NK-92 treated with Interleukin-12 subunit alpha and Interleukin-12 subunit beta, amount 100 ng/mL, for 24 hours (cell line): ENCODE measurements around the gene RNF13.

Experiments
- DNase-seq: peaks from one replicate; lab custom pipeline; 2025; lab: John Stamatoyannopoulos, UW

Gene RNF13

GRCh38 chr3:149812606-149813366 is at the start of gene RNF13:
TSS of gene RNF13 (plus strand) at chr3:149813215. CDS start at chr3:149846027, 32,812 bp downstream.
- peak; percentile 91 for DNase-seq

GRCh38 chr3:149763565-149764195 is 49.3 kb upstream of the RNF13 start:
- no peak for DNase-seq

GRCh38 chr3:149764302-149764701 is 48.7 kb upstream of the RNF13 start:
- no peak for DNase-seq

GRCh38 chr3:149765762-149766334 is 47.2 kb upstream of the RNF13 start:
- no peak for DNase-seq

- no peak for DNase-seq
Observed at GRCh38 chr3:149767720-149768119, 45.3 kb upstream of the RNF13 start.

- DNase-seq, result no peak
Observed at GRCh38 chr3:149768704-149769103, 44.3 kb upstream of the RNF13 start.

GRCh38 chr3:149770246-149770645 is 42.8 kb upstream of the RNF13 start:
- DNase-seq, result no peak

GRCh38 chr3:149771652-149772271 is 41.3 kb upstream of the RNF13 start:
- peak; percentile 9 for DNase-seq

GRCh38 chr3:149772861-149773260 is 40.2 kb upstream of the RNF13 start:
- DNase-seq, result no peak

GRCh38 chr3:149776170-149776569 is 36.8 kb upstream of the RNF13 start:
- no peak for DNase-seq

GRCh38 chr3:149777414-149778214 is 35.4 kb upstream of the RNF13 start:
- DNase-seq, result no peak

- no peak for DNase-seq
Observed at GRCh38 chr3:149781211-149781610, 31.8 kb upstream of the RNF13 start.

GRCh38 chr3:149781741-149782140 is 31.3 kb upstream of the RNF13 start:
- no peak for DNase-seq

- no peak for DNase-seq
Observed at GRCh38 chr3:149783576-149783975, 29.4 kb upstream of the RNF13 start.

GRCh38 chr3:149784064-149784704 is 28.8 kb upstream of the RNF13 start:
- no peak for DNase-seq

GRCh38 chr3:149790268-149790667 is 22.7 kb upstream of the RNF13 start:
- DNase-seq, result no peak

- no peak for DNase-seq
Observed at GRCh38 chr3:149790698-149791097, 22.3 kb upstream of the RNF13 start.

GRCh38 chr3:149792452-149793270 is 20.4 kb upstream of the RNF13 start, which contains the start of gene ANKUB1:
TSS of gene ANKUB1 (minus strand) at chr3:149792554. CDS start at chr3:149792366, 188 bp downstream.
- no peak for DNase-seq

GRCh38 chr3:149796026-149796425 is 17.0 kb upstream of the RNF13 start:
- DNase-seq, result no peak

GRCh38 chr3:149800693-149801092 is 12.3 kb upstream of the RNF13 start:
- DNase-seq, result no peak
